ENCODE results near the gene ADAMTS12.

The ADAMTS12 gene

DNA sequence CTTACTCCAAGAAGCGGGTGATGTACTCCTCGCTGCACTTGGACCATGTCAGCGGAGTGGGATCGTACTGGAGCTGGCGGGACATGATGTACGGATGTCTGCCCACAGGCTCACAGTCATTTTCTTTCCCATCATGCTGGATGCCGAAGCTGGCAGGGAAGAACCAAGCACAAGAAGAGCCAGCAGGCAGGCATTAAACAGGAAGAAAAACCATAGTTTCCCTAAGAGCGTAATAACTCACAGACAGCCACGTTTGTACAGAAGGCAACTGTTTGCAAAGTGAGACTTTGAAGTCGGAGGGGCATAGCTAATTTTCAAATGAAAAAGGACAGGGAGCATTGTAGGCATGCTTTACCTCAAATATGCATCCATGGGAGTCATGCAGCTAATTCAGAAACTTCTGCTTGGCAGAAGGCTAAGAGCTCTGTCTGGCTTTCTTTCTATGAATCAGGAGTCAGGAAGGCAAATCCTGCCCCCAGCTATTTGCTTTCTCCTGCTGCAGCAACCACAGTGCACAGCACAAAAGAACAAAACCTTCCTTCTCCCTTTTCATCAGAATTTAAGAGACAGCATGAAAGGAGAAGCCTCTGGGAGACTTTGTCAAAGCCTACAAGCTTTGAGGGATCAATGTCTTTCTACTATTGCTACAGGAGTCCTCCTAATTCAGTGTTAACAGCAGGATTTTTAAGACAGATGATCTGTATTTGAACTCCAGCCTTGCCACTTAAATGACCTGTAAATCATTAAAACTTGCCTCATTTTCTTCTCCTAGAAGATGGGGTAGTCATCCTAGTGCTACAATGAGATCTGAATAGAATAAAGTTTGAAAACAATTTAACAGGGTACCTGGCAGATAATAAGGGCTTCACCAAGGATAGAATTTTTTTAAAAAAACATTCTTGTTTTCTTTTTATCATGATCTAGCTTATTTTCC is 242.0 kb downstream of the ADAMTS12 start:
- no peak overlapping the region for H3K27ac ChIP-seq (ENCODE audit: poor library complexity, severe bottlenecking)
- TF ChIP-seq, protein P1, sequence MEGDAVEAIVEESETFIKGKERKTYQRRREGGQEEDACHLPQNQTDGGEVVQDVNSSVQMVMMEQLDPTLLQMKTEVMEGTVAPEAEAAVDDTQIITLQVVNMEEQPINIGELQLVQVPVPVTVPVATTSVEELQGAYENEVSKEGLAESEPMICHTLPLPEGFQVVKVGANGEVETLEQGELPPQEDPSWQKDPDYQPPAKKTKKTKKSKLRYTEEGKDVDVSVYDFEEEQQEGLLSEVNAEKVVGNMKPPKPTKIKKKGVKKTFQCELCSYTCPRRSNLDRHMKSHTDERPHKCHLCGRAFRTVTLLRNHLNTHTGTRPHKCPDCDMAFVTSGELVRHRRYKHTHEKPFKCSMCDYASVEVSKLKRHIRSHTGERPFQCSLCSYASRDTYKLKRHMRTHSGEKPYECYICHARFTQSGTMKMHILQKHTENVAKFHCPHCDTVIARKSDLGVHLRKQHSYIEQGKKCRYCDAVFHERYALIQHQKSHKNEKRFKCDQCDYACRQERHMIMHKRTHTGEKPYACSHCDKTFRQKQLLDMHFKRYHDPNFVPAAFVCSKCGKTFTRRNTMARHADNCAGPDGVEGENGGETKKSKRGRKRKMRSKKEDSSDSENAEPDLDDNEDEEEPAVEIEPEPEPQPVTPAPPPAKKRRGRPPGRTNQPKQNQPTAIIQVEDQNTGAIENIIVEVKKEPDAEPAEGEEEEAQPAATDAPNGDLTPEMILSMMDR (IDR thresholded peaks at IDR 0.05; ENCODE audit: poor library complexity, severe bottlenecking) = no peak

DNA sequence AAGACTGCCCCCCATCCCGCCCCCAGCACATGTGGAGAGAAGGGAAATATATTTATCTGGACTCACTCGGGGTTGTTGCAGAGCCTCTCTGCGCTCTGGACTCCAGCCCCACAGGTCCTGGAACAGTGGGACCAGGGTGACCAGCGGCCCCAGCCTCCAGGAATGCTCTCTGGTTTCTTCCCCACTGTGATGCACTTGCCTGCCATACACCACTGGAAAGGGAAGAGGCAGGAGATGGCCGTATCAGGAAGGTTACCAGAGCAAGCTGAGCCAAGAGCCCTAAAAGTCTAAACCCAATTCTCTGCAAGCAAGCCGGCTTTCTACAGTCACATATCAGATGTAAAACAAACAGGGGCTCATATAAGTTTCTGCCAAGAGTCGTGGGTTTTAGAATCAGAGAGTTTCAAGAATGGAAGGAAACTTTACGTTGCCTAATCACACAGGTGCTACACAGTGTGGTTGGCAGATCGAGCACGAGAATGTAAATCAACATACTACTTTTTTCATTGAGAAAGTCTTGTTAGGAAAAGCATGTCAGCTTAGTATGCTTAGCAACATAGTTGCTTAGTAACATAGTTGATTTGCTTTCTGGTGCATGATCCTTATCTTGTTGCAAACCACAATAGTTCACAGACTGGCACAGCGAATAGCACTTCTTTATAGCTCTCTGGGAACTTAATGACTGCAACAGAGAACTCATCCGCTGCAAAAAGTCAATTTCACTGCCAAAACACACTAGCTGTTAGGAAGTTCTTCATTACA is 249.9 kb downstream of the ADAMTS12 start:
- H3K36me3 ChIP-seq (ENCODE audit: low read depth) = no peaks in the 10 kb centered on the region
- no peak overlapping the region for H3K27ac ChIP-seq (ENCODE audit: poor library complexity, severe bottlenecking)
- H3K4me1 ChIP-seq (ENCODE audit: insufficient read depth, poor library complexity, severe bottlenecking) = no peaks in the 10 kb centered on the region
- ATAC-seq (ENCODE audit: low read depth) (peak; percentile 69), DNase-seq (ENCODE audit: low spot score) (no peak)
- no peaks in the 10 kb centered on the region for H3K9me3 ChIP-seq (ENCODE audit: severe bottlenecking)
- no peak overlapping the region for H3K4me3 ChIP-seq (ENCODE audit: severe bottlenecking)
- TF ChIP-seq, protein P1 (IDR thresholded peaks at IDR 0.05; ENCODE audit: poor library complexity, severe bottlenecking) = no peak
- H3K27me3 ChIP-seq (ENCODE audit: insufficient read depth, poor library complexity, severe bottlenecking) = peaks cover 15% of the 10 kb centered on the region

More for the DNA sequence above, 242.0 kb downstream of the ADAMTS12 start:
- H3K4me1 ChIP-seq (ENCODE audit: insufficient read depth, poor library complexity, severe bottlenecking) = no peaks in the 10 kb centered on the region
- ATAC-seq (ENCODE audit: low read depth) (peak; percentile 94), DNase-seq (ENCODE audit: low spot score) (no peak)
- H3K36me3 ChIP-seq (ENCODE audit: low read depth) = no peaks in the 10 kb centered on the region
- no peak overlapping the region for H3K4me3 ChIP-seq (ENCODE audit: severe bottlenecking)
- H3K9me3 ChIP-seq (ENCODE audit: severe bottlenecking) = no peaks in the 10 kb centered on the region
- no peaks in the 10 kb centered on the region for H3K27me3 ChIP-seq (ENCODE audit: insufficient read depth, poor library complexity, severe bottlenecking)

DNA sequence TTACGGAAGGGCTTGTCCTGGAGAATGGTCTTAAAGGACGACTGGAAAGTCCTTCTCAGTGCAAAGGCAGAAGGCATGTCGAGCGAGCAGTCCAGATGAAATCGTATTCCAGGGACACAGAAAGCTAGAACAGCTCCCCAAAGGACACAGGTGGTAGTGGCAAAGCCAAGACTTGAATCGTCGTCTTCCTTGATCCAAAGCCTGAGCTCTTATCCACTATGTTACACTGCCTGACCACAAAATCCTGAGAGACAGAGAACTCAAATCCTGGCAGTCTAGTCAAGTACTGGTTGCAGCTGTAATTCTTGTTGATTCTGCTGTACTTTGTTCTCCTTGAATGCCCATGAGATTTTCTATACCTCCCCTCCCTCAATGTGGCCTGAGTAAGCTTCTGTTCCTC is 252.3 kb downstream of the ADAMTS12 start:
- DNase-seq (ENCODE audit: low spot score) = no peak
- no peaks in the 10 kb centered on the region for H3K9me3 ChIP-seq (ENCODE audit: severe bottlenecking)

DNA sequence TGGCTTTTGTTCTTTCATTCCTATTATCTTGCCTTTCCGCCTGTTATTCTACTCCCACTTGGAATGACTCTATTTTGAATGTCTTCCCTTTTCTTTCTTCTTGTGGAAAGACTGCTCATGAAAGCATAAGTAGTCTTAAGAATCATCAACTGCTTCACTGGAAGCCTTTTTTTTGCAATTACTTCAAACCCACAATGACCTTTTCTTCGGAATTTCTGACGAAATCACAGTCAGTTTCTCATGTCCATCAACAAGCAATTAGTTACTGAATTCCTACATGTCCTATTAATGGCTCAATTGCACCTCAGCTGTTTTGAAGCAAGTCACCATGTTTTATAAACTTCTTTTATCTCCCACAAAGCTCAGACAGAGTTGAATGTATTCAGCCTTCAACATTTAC is 254.8 kb downstream of the ADAMTS12 start:
- no peak for DNase-seq (ENCODE audit: low spot score)
- TF ChIP-seq, protein P1 (IDR thresholded peaks at IDR 0.05; ENCODE audit: poor library complexity, severe bottlenecking) = no peak
- H3K4me1 ChIP-seq (ENCODE audit: insufficient read depth, poor library complexity, severe bottlenecking) = no peaks in the 10 kb centered on the region
- H3K4me3 ChIP-seq (ENCODE audit: severe bottlenecking) = no peak overlapping the region
- H3K9me3 ChIP-seq (ENCODE audit: severe bottlenecking) = no peaks in the 10 kb centered on the region
- H3K27ac ChIP-seq (ENCODE audit: poor library complexity, severe bottlenecking) = no peak overlapping the region
- ATAC-seq (ENCODE audit: low read depth) = no peak
- peaks cover 15% of the 10 kb centered on the region for H3K27me3 ChIP-seq (ENCODE audit: insufficient read depth, poor library complexity, severe bottlenecking)
- H3K36me3 ChIP-seq (ENCODE audit: low read depth) = no peaks in the 10 kb centered on the region

More for the DNA sequence above, 252.3 kb downstream of the ADAMTS12 start:
- no peaks in the 10 kb centered on the region for H3K36me3 ChIP-seq (ENCODE audit: low read depth)
- no peak for ATAC-seq (ENCODE audit: low read depth)
- H3K4me1 ChIP-seq (ENCODE audit: insufficient read depth, poor library complexity, severe bottlenecking) = no peaks in the 10 kb centered on the region
- no peak overlapping the region for H3K4me3 ChIP-seq (ENCODE audit: severe bottlenecking)
- TF ChIP-seq, protein P1 (IDR thresholded peaks at IDR 0.05; ENCODE audit: poor library complexity, severe bottlenecking) = no peak
- no peak overlapping the region for H3K27ac ChIP-seq (ENCODE audit: poor library complexity, severe bottlenecking)
- peaks cover 15% of the 10 kb centered on the region for H3K27me3 ChIP-seq (ENCODE audit: insufficient read depth, poor library complexity, severe bottlenecking)

Data from RWPE2 (cell line).